Body of pancreas (tissue), 4 donors: ENCODE results near the gene SLC16A7. TPM values are rescaled to one million over a fixed set of nuclear protein-coding genes. Genes with fewer than 3 reads are reported as not detected.
A peak's percentile ranks its signal among the peaks of the same experiment; 100 is the strongest.

Experiments
- ATAC-seq: fragments of 150-250 bp; one replicate; pipeline ENCODE4 v1.9.1; 2016
- DNase-seq, 4 donors: peaks; one replicate each; pipeline ENCODE4 v3.0.0-alpha.2; 2019
- H3K27ac ChIP-seq, 4 donors: fragments of 200-600 bp; sonication (generic); 1 replicate in 3 of 4; 2 replicates in 1 of 4; pipeline versions ENCODE4 v1.5.1 to v1.6.1; 2016 to 2019; ENCODE audit warnings: mild to moderate bottlenecking in 1 of 4, mixed read lengths in 1 of 4, moderate library complexity in 1 of 4
- H3K27me3 ChIP-seq, 2 donors: fragments of 200-600 bp; sonication (generic); one replicate each; pipeline ENCODE4 v1.6.0; 2016; ENCODE audit warnings: mild to moderate bottlenecking in 1 of 2
- H3K36me3 ChIP-seq, 2 donors: fragments of 200-600 bp; sonication (generic); replicated peaks in 1 of 2; 2 replicates each; pipeline ENCODE4 v1.5.1; 2016; ENCODE audit warnings: low read depth in 2 of 2; ENCODE audit not compliant: insufficient read depth in 1 of 2
- H3K4me1 ChIP-seq: fragments of 200-600 bp; sonication (generic); one replicate; pipeline ENCODE4 v1.6.0; 2016
- H3K4me3 ChIP-seq, 2 donors: fragments of 200-600 bp; sonication (generic); 1 replicate in 1 of 2; 2 replicates in 1 of 2; pipeline ENCODE4 v1.5.1; 2016 to 2019
- H3K9me3 ChIP-seq, 3 donors: fragments of 200-600 bp; sonication (generic); 1 replicate in 2 of 3; 2 replicates in 1 of 3; pipeline ENCODE4 v1.5.1; 2016
- POLR2A ChIP-seq, 3 donors: fragments of 450-650 bp; IDR thresholded peaks; one replicate each; pipeline ENCODE4 v1.6.1; 2016; ENCODE audit warnings: antibody characterized with exemption in 3 of 3, mild to moderate bottlenecking in 2 of 3
- WGBS, 2 donors: methylation state at CpG; one replicate each; pipeline ENCODE4 v1.1.5; 2017; 5-methylcytosine and 5-hydroxymethylcytosine counted together
- intact Hi-C: fragments of 100-400 bp; cut with DNase I; formaldehyde crosslinking; loops from one replicate; pipeline ENCODE4 v1.15.1; 2023
- total RNA-seq, 2 donors: library from RNA; depleted of rRNA; stranded (reverse); fragments of >200 nt; gene quantifications; one replicate each; pipeline ENCODE4 v1.1.0, GENCODE V29; 2016
- TF ChIP-seq, protein P1 (sequence below), 7 experiments: fragments of 450-650 bp in 4 of 7; fragments of 200-600 bp in 3 of 7; sonication (generic) in 3 of 7; IDR thresholded peaks; one replicate each; pipeline ENCODE4 v1.5.1; 2016 to 2019; ENCODE audit warnings: antibody characterized with exemption in 7 of 7

Gene SLC16A7
- total RNA-seq, 2 donors from 2014 or later = 36.8 to 50.4 TPM

DNA sequence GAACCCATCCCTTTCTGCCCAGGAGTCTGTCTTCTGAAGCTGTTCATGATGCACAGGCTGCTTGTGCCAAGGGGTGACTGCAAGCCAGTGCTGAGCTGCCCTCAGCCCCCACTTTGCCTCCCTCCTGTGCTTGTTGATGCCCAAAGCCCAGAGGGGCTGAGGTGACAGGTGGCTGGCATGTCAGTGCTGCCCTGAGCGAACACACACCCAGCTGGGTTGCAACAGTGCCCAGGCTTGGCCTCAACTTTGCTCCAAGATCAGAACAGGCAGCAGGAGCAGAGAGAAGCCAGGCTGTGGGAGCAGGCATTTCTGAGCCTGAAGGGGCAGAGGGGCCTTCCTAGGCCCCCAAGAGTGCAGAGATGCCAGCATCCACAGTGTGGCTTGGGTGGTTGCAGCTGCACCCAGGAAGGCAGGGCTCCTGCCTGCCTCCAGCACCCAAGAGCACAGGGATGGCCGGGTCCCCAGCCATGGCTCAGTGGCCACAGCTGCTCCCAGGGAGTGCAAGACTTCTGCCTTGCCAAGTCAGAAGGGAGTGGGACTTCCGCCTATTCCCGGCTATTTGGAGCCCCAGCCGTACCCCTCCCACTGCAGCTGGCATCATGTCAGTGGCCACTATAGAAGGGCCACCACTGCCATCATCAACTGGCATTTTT, 83.1 kb downstream of the SLC16A7 start:
- WGBS, 2 donors = 92 to 96% methylated on average over 4 to 5 of the region's 5 CpGs
- no peaks in the 10 kb centered on the region for H3K27me3 ChIP-seq
- TF ChIP-seq, protein P1, sequence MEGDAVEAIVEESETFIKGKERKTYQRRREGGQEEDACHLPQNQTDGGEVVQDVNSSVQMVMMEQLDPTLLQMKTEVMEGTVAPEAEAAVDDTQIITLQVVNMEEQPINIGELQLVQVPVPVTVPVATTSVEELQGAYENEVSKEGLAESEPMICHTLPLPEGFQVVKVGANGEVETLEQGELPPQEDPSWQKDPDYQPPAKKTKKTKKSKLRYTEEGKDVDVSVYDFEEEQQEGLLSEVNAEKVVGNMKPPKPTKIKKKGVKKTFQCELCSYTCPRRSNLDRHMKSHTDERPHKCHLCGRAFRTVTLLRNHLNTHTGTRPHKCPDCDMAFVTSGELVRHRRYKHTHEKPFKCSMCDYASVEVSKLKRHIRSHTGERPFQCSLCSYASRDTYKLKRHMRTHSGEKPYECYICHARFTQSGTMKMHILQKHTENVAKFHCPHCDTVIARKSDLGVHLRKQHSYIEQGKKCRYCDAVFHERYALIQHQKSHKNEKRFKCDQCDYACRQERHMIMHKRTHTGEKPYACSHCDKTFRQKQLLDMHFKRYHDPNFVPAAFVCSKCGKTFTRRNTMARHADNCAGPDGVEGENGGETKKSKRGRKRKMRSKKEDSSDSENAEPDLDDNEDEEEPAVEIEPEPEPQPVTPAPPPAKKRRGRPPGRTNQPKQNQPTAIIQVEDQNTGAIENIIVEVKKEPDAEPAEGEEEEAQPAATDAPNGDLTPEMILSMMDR (IDR thresholded peaks at IDR 0.05) = no peak
- TF ChIP-seq POLR2A (IDR thresholded peaks at IDR 0.05) = no peak
- intact Hi-C loops = no loop called here
- H3K4me1 ChIP-seq = peaks cover 14% of the 10 kb centered on the region
- no peak overlapping the region for H3K27ac ChIP-seq
- ATAC-seq = no peak
- DNase-seq = no peak
- H3K36me3 ChIP-seq = no peaks in the 10 kb centered on the region
- H3K9me3 ChIP-seq = peaks cover 0 to 4% (median 0%) of the 10 kb centered on the region in 3 donors
- no peak overlapping the region for H3K4me3 ChIP-seq

DNA sequence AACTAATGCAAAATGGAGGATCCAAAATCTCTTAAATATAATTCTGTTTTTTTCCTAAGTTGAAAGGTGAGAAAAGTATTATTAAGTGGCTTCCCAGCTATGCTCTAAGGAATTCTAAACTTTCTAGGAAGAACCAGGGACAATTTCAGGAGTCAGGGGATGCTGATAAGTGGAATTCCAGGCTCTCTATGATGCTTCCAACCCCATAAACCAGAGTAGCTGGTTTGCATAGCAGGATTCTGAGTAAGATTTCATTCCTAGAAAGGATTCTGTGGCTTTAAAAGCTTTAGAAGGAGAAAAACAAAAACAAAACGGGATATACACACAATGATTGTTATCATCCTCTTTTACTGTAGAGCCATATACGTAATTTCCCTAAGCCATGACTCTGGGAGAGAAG, 93.9 kb downstream of the SLC16A7 start:
- no peak for ATAC-seq
- 72 to 81% methylated on average over 2 of the region's 2 CpGs for WGBS, 2 donors

DNA sequence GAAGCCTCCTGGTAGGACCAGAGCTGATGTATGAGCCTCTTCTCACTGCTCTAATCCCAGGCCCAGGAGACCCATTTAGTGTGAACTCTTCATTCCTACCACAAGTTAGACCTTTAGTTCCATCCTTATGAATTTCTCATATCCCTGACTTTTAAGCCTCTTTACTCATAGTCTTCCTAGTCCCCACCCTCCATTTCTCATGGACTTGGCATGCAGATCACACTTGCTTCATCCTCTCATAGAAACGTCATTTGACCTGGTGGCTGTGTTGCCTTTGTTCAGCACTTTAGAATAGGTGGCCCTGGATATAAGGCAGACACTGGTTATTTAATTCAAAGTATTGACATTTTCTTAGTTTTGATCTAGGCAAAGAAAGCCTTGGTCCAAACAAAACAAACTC, 99.5 kb downstream of the SLC16A7 start:
- no peaks in the 10 kb centered on the region for H3K27me3 ChIP-seq
- no peak overlapping the region for H3K27ac ChIP-seq
- H3K9me3 ChIP-seq = no peaks in the 10 kb centered on the region
- DNase-seq = no peak
- no peak for ATAC-seq
- no peak for TF ChIP-seq POLR2A (IDR thresholded peaks at IDR 0.05)
- TF ChIP-seq, protein P1 (IDR thresholded peaks at IDR 0.05) = no peak
- H3K36me3 ChIP-seq = no peaks in the 10 kb centered on the region
- H3K4me3 ChIP-seq = no peak overlapping the region
- peaks cover 11% of the 10 kb centered on the region for H3K4me1 ChIP-seq
- WGBS, 2 donors = 63 to 64% methylated on average over 1 of the region's 1 CpG
- intact Hi-C loops = no loop called here

More for the DNA sequence above, 93.9 kb downstream of the SLC16A7 start:
- Histone ChIP-seq H3K27ac (no peak overlapping the region), H3K4me1 (no peaks in the 10 kb centered on the region), H3K9me3 (no peaks in the 10 kb centered on the region), H3K36me3 (no peaks in the 10 kb centered on the region), H3K4me3 (no peak overlapping the region), H3K27me3 (no peaks in the 10 kb centered on the region)
- DNase-seq = no peak
- intact Hi-C loops = no loop called here
- TF ChIP-seq, protein P1 (IDR thresholded peaks at IDR 0.05) = no peak
- no peak for TF ChIP-seq POLR2A (IDR thresholded peaks at IDR 0.05)

DNA sequence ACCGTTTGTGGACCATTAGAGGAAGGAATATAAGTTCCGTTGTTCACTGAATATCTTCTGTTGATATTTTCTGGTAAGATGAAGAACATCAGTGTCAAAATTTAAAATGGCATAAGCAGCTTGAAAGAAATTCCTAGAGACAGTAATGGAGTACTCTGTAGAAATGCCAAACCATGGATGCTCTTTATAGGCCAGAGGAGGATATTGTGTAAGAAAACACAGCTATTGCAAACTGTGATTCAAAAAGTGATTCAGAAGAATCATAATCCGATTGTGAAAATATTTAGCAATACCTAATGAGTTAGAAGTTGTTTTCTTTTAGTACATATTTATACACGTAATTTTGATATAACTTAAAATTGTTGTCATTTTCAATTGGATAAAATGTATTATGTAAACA, 102.8 kb downstream of the SLC16A7 start:
- Histone ChIP-seq H3K4me1 (peaks cover 11% of the 10 kb centered on the region), H3K9me3 (no peaks in the 10 kb centered on the region), H3K27ac (no peak overlapping the region), H3K4me3 (no peak overlapping the region), H3K36me3 (no peaks in the 10 kb centered on the region), H3K27me3 (no peaks in the 10 kb centered on the region)
- TF ChIP-seq, protein P1 (IDR thresholded peaks at IDR 0.05) = no peak
- TF ChIP-seq POLR2A (IDR thresholded peaks at IDR 0.05) = no peak
- intact Hi-C loops = no loop called here
- WGBS, 2 donors = 71 to 87% methylated on average over 4 of the region's 4 CpGs
- DNase-seq (no peak), ATAC-seq (peak; percentile 42)
